NB4 (cell line): ENCODE data around the gene SLAIN2.

Experiments
- DNase-seq: peaks from one replicate; pipeline ENCODE4 v3.0.0; 2010; ENCODE audit warnings: low read depth
- H3K4me3 ChIP-seq: one replicate; pipeline ENCODE4 v1.5.1; 2011; ENCODE audit warnings: mild to moderate bottlenecking, low read depth, low read length, moderate library complexity
- MAX ChIP-seq: IDR thresholded peaks from 2 replicates; pipeline ENCODE4 v1.6.1; 2011; ENCODE audit warnings: low read depth, low read length
- MYC ChIP-seq: IDR thresholded peaks from 2 replicates; pipeline ENCODE4 v1.6.1; 2011; ENCODE audit warnings: low read depth, low read length
- POLR2A ChIP-seq: IDR thresholded peaks from 2 replicates; pipeline ENCODE4 v1.6.1; 2011; ENCODE audit warnings: mild to moderate bottlenecking; ENCODE audit not compliant: insufficient read length; ENCODE audit errors: extremely low read depth
- TF ChIP-seq, protein P1 (sequence below): IDR thresholded peaks from one replicate; pipeline ENCODE4 v1.5.1; 2012; ENCODE audit warnings: low read depth, low read length

The SLAIN2 gene

DNA sequence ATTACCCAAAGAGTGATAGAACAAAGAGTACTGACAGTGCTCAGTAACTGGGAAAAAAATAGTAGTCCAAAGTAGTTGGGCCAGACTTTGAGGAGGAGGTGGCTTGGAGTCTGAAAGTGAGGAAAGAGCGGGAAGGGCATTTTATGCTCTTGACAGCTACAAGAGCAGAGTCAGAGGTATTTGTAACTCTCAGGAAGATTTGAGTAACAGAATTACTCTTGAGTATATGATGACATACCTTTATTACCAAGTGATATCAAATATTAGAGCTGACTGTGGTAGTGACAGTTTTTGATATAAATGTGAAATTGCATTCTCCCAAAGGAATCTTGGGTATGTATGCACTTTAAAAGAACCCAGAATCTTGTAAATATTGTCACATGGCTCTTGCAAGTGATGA is 2.2 kb downstream of the SLAIN2 start:
- no peak for DNase-seq
- TF ChIP-seq MYC (no peak), POLR2A (no peak), MAX (no peak)
- TF ChIP-seq, protein P1, sequence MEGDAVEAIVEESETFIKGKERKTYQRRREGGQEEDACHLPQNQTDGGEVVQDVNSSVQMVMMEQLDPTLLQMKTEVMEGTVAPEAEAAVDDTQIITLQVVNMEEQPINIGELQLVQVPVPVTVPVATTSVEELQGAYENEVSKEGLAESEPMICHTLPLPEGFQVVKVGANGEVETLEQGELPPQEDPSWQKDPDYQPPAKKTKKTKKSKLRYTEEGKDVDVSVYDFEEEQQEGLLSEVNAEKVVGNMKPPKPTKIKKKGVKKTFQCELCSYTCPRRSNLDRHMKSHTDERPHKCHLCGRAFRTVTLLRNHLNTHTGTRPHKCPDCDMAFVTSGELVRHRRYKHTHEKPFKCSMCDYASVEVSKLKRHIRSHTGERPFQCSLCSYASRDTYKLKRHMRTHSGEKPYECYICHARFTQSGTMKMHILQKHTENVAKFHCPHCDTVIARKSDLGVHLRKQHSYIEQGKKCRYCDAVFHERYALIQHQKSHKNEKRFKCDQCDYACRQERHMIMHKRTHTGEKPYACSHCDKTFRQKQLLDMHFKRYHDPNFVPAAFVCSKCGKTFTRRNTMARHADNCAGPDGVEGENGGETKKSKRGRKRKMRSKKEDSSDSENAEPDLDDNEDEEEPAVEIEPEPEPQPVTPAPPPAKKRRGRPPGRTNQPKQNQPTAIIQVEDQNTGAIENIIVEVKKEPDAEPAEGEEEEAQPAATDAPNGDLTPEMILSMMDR, result no peak
- peak overlapping the region; percentile 92 for H3K4me3 ChIP-seq

DNA sequence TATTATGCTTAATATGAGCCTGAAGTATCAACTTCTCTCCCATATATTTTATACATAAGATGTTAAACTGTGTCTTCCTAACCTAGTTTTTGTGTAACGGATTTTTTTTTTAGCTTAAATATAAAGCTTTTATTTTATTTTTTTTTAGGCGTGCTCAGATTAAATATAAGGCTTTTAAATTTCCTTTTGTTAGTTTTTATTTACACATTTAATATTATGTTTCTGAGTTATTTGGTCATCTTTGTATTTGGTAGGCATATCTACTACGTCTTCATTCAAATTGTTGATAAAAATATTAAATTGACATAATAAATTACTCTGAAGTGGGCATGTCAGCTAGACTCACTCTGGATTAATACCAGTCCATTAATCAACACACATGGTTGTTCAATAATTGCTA is 4.2 kb downstream of the SLAIN2 start:
- peak overlapping the region; percentile 5 for H3K4me3 ChIP-seq
- TF ChIP-seq POLR2A, result no peak
- no peak for TF ChIP-seq MAX
- no peak for TF ChIP-seq MYC
- TF ChIP-seq, protein P1, result no peak
- no peak for DNase-seq

DNA sequence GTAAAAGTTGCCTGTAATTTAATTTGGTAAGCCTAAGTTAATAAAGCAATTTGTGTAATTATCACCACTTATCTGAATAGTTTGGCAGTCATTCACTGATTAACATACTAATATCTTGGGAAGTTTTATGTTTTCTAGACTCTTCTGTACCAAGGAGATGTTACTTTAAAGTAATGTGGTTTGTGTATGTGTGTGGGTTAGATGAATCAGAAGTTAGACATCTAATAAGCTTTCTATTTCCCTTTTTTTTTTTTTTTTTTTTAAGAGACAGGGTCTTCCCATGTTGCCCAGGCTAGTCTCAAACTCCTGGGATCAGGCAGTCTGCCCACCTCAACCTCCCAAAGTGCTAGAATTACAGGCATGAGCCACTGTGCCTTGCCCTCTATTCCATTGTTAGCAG is 5.3 kb downstream of the SLAIN2 start:
- DNase-seq, result no peak
- TF ChIP-seq, protein P1, result no peak
- H3K4me3 ChIP-seq, result no peak overlapping the region

GRCh38 chr4:48347282-48347921 is 6.1 kb downstream of the SLAIN2 start:
- H3K4me3 ChIP-seq, result no peak overlapping the region
- DNase-seq, result peak; percentile 40
- TF ChIP-seq, protein P1, result no peak
- no peak for TF ChIP-seq POLR2A
- no peak for TF ChIP-seq MYC
- no peak for TF ChIP-seq MAX

GRCh38 chr4:48350871-48351270 is 9.5 kb downstream of the SLAIN2 start:
- H3K4me3 ChIP-seq, result no peak overlapping the region
- TF ChIP-seq MYC (no peak), POLR2A (no peak), MAX (no peak)
- TF ChIP-seq, protein P1, result no peak
- no peak for DNase-seq

- H3K4me3 ChIP-seq, result no peak overlapping the region
- TF ChIP-seq POLR2A (no peak), MYC (no peak), MAX (no peak)
- TF ChIP-seq, protein P1, result no peak
- no peak for DNase-seq
Measured at GRCh38 chr4:48352793-48353192, 11.5 kb downstream of the SLAIN2 start.
